ENCODE results near the gene TSPAN17.

GRCh38 chr5:176639208-176639607 is 8.1 kb upstream of the TSPAN17 start:
- TF ChIP-seq CTCF (IDR thresholded peaks at IDR 0.05) (no peak), POLR2A (IDR thresholded peaks at IDR 0.05) (no peak), POLR2AphosphoS5 (IDR thresholded peaks at IDR 0.05; ENCODE audit: insufficient read depth in 1 of 2, low read depth in 1 of 2) (no peak)

Measured in vagina (tissue), 2 donors.